Bronchial epithelial cell (primary cell): Measurements from ENCODE around the gene RAET1G. TPM values are rescaled to one million over a fixed set of nuclear protein-coding genes. Genes with fewer than 3 reads are reported as not detected.

Source experiments
- DNase-seq: peaks from one replicate; pipeline ENCODE4 v3.0.0-alpha.2; 2010; ENCODE audit warnings: low read depth
- FAIRE-seq: peaks from 2 replicates; lab custom pipeline; 2011; peaks lifted over from hg19 to GRCh38; lab: Jason Lieb, UNC
- H3K27me3 ChIP-seq: 2 replicates; pipeline ENCODE4 v1.5.1; 2011; ENCODE audit warnings: low read length; ENCODE audit not compliant: control insufficient read depth, insufficient read depth
- H3K36me3 ChIP-seq: 2 replicates; pipeline ENCODE4 v1.5.1; 2011; ENCODE audit warnings: low read length; ENCODE audit not compliant: control insufficient read depth, insufficient read depth
- H3K4me3 ChIP-seq: 2 replicates; pipeline ENCODE4 v1.5.1; 2011; ENCODE audit warnings: mild to moderate bottlenecking, low read depth, low read length, control low read depth
- total RNA-seq: library from RNA; depleted of rRNA; stranded (reverse); fragments of >200 nt; gene quantifications from 2 replicates; pipeline ENCODE4 v1.2.1, GENCODE V29; 2014
- TF ChIP-seq, protein P1 (sequence below): IDR thresholded peaks from 2 replicates; pipeline ENCODE4 v1.5.1; 2011; ENCODE audit warnings: mild to moderate bottlenecking, moderate library complexity, low read length, control low read depth, inconsistent platforms; ENCODE audit not compliant: insufficient read depth, severe bottlenecking

RAET1G gene
- total RNA-seq, 1 donor from 2014 or later: 45.0 TPM

DNA sequence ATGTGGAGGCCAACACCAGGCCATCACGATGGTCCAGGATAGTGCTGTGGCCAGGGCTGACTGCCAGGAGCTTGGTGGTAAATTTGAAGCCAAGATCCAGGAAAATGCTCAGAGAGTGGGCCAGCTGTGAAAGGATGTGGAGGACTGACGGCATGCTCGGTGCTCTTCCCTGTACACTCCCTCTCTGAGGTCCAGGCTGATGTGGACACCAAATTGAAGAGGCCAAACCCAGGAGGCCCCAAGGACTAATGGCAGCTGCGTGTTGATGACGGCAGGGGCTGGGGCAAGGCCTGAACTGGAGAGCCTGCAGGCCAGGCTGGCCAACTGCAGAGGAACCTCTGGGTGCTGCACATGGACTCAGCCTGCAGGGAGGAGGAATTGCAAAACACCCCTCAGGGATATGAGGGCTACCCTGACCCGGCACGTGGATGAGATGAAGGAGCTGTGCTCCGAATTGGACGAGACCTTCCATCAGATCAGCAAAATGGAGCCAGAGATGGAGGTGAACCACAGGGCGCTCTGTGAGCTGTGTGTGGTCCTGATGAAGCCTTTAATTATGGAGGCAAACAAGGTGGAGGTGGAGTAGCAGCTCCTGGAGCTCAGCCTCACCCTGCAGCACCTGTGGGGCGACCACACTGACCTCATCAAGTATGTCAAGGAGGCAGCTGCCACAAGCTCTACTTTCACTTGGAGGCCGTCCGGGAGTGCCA lies 18.1 kb downstream of the RAET1G start:
- TF ChIP-seq, protein P1, sequence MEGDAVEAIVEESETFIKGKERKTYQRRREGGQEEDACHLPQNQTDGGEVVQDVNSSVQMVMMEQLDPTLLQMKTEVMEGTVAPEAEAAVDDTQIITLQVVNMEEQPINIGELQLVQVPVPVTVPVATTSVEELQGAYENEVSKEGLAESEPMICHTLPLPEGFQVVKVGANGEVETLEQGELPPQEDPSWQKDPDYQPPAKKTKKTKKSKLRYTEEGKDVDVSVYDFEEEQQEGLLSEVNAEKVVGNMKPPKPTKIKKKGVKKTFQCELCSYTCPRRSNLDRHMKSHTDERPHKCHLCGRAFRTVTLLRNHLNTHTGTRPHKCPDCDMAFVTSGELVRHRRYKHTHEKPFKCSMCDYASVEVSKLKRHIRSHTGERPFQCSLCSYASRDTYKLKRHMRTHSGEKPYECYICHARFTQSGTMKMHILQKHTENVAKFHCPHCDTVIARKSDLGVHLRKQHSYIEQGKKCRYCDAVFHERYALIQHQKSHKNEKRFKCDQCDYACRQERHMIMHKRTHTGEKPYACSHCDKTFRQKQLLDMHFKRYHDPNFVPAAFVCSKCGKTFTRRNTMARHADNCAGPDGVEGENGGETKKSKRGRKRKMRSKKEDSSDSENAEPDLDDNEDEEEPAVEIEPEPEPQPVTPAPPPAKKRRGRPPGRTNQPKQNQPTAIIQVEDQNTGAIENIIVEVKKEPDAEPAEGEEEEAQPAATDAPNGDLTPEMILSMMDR: no peak
- Histone ChIP-seq H3K4me3 (no peak overlapping the region), H3K27me3 (no peaks in the 10 kb centered on the region), H3K36me3 (no peaks in the 10 kb centered on the region)
- DNase-seq (no peak), FAIRE-seq (no peak)

DNA sequence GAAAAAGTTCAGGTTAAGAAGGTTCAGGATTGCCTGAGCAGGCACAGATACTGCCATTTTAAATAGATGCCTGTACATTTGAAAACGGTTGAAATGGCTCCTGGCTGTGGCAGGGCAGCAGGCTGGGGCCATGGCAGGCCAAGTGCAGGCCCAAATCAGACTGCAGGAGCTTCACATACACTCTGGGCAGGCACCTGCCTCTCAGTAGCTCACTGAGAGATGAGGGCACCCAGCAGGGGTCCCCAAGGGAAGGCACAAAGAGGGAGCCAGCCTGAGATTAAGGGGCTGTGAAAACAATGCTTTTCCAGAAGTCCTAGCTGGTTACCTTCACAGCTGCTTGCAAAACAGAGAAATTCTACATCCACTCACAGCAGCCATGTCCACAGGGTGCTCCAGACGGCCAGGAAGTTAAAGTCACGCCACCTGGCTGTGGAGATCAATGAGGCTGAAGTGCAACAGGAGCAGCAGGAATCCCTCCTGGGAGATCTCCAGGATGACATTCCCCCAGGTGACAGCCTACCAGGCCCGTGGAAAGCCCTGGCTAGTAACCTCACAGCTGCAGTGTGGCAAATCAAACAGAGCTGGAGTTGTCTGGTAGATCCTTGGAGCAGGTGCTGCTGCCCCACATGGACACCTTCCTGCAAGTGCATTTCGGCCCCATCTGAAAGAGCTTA lies 18.8 kb downstream of the RAET1G start:
- no peaks in the 10 kb centered on the region for H3K36me3 ChIP-seq
- H3K27me3 ChIP-seq: no peaks in the 10 kb centered on the region
- no peak overlapping the region for H3K4me3 ChIP-seq
- DNase-seq (no peak), FAIRE-seq (peak; percentile 7)
- TF ChIP-seq, protein P1: no peak

DNA sequence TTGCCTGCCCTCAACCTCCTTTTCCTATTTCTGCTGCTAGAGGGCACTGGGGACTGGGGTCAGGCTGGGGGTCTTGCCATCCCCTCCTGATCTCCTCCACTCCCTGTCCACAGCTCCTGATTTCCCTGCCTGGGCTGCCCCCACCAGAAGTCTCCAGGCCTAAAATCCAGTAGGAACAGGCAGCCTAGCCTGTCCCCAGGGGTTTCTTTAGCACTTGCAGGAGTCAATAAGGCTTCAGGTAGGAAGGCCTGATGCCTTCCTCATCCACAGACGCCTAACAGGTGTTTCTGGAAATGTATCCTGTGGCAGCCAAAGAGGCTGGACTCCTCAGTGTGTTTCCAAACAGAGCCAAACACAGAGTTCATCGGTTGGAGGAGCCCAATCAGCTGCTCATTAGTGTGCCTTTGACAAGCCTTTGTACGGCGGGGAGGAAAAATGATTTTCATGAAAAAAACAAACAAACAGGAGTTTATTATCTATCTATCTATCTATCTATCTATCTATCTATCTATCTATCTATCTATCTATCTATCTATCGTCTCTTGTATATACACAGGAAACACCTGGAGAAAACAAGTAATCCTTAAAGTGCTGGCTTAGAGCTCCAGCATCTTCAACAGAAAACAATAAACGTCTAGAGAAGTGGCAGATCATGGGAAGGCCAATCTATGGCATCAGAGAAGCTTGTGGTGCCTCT lies 21.3 kb downstream of the RAET1G start:
- FAIRE-seq: no peak
- no peak for DNase-seq
- TF ChIP-seq, protein P1: no peak
- no peak overlapping the region for H3K4me3 ChIP-seq
- no peaks in the 10 kb centered on the region for H3K36me3 ChIP-seq
- H3K27me3 ChIP-seq: no peaks in the 10 kb centered on the region

DNA sequence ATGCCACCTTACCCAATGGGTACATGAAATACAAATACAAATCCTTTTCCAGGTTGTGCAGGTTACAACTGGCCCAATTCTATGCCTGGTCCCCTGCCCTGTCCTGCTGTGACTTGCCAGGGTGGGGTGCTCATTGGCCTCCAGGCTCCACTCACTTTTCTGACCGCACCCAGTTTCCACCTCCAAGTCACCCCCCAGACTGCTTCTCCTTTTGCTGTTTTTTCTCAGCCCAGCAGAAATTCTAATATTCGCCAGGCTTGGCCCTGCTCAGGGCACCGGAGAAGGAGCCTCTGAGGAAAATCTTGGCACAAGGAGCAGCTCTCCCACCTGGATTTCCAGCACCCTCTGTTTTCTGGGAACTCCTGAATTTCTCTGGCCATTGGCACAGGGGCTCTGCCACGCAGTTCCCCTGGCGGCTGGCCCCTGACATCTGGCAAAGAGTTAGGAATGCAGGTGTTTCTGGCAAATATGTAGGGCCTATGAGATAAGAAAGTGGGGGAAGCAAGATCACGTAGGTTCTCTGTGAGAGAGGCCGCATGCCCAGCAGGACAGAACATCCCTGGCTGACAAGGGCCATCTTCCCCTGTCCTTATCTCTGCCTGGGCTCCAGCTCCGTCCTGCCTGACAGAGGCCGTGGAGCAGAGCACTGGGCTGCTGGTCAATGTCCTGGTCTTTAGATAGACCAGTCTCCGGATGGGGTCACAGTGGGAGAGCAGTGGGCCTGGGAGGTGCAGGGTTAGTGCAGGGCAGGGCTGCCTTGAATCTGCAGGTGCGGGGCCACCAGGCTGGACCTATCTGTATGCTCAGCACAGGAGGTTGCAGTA lies 22.1 kb downstream of the RAET1G start:
- peak; percentile 95 for DNase-seq
- Histone ChIP-seq H3K27me3 (no peaks in the 10 kb centered on the region), H3K4me3 (no peak overlapping the region), H3K36me3 (no peaks in the 10 kb centered on the region)
- FAIRE-seq: no peak
- TF ChIP-seq, protein P1: no peak

DNA sequence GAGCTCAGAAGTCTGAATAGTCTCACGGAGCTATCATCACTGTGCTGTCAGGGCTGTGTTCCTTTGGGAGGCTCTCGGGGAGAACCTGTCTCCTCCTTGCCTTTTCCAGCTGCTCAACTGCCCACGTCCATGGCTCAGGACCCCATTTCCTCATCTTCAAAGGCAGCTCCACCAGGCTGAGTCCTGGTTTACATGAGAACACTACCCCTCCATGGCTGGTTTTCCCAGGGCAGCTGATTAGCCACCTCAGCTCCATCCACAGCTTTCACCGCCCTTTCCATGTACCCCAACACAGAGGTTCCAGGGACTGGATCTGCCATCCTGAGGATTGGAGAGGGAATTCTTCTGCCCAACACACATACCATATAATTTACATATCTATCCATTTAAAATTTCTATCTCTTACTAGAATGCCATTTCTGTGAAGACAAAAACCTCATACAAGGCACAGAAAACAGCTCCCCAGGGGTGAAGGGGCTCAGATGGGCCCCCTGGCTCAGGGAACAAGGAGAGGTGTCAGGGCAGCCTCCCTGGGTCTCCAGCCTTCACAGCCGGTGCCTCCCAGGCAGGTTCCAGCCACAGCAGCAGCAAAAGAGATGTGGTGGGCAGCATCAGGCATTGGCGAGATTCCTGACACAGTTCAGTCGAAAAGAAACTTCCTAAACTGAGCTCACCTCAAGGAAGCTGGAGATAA lies 22.8 kb downstream of the RAET1G start:
- TF ChIP-seq, protein P1: no peak
- DNase-seq (no peak), FAIRE-seq (peak; percentile 64)
- H3K27me3 ChIP-seq: no peaks in the 10 kb centered on the region
- H3K36me3 ChIP-seq: no peaks in the 10 kb centered on the region
- H3K4me3 ChIP-seq: no peak overlapping the region
